DND-41 (cell line): ENCODE measurements around the gene COL4A6.

Source experiments
- EZH2 ChIP-seq: IDR thresholded peaks from 3 replicates; pipeline ENCODE4 v1.6.1; 2012; ENCODE audit warnings: borderline replicate concordance, low read depth, mild to moderate bottlenecking, moderate library complexity, low read length, inconsistent platforms; ENCODE audit not compliant: severe bottlenecking
- TF ChIP-seq, protein P1 (sequence below): IDR thresholded peaks from 2 replicates; pipeline ENCODE4 v1.5.1; 2012; ENCODE audit warnings: borderline replicate concordance, low read length, moderate library complexity, mild to moderate bottlenecking; ENCODE audit not compliant: poor library complexity, severe bottlenecking; ENCODE audit errors: extremely low read depth

DNA sequence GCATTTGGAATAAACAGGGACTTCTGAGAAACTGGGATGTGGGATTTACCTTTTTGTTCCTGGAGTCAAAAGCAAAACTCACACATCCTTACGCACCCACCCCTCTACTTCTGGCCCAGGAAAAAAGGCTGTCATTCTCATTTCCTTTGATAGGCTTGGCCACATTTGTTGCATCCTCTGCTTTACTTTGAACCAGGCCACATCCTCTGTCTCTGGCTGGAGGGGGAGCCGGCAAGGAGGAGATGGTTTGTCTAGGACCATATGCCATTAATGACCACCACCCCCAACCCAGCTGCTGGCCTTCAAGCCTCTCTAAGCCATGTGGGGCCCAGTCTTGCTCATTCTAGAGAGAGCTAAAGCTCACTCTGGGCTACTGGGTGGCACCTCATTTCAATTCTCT lies 282.1 kb downstream of the COL4A6 start:
- TF ChIP-seq, protein P1, sequence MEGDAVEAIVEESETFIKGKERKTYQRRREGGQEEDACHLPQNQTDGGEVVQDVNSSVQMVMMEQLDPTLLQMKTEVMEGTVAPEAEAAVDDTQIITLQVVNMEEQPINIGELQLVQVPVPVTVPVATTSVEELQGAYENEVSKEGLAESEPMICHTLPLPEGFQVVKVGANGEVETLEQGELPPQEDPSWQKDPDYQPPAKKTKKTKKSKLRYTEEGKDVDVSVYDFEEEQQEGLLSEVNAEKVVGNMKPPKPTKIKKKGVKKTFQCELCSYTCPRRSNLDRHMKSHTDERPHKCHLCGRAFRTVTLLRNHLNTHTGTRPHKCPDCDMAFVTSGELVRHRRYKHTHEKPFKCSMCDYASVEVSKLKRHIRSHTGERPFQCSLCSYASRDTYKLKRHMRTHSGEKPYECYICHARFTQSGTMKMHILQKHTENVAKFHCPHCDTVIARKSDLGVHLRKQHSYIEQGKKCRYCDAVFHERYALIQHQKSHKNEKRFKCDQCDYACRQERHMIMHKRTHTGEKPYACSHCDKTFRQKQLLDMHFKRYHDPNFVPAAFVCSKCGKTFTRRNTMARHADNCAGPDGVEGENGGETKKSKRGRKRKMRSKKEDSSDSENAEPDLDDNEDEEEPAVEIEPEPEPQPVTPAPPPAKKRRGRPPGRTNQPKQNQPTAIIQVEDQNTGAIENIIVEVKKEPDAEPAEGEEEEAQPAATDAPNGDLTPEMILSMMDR, result no peak
- no peak for TF ChIP-seq EZH2
